ENCODE data around the gene SMYD5.

The SMYD5 gene

GRCh38 chr2:73235315-73236028, 21.4 kb downstream of the SMYD5 start:
- H3K9me3 ChIP-seq (ENCODE audit: low read length): no peaks in the 10 kb centered on the region
- peak overlapping the region; percentile 66 for H3K4me3 ChIP-seq (ENCODE audit: low read length)
- peaks cover 30% of the 10 kb centered on the region for H3K4me1 ChIP-seq (ENCODE audit: insufficient read depth, low read length)
- no peak overlapping the region for H2AFZ ChIP-seq (ENCODE audit: low read depth, low read length)
- no peaks in the 10 kb centered on the region for H3K27me3 ChIP-seq (ENCODE audit: insufficient read depth, low read length)
- peaks cover 29% of the 10 kb centered on the region for H3K36me3 ChIP-seq (ENCODE audit: insufficient read depth, low read length)

- Histone ChIP-seq H3K9me3 (ENCODE audit: low read length) (no peaks in the 10 kb centered on the region), H3K4me3 (ENCODE audit: low read length) (no peak overlapping the region), H3K27me3 (ENCODE audit: insufficient read depth, low read length) (no peaks in the 10 kb centered on the region), H2AFZ (ENCODE audit: low read depth, low read length) (no peak overlapping the region), H3K4me1 (ENCODE audit: insufficient read depth, low read length) (peaks cover 30% of the 10 kb centered on the region), H3K36me3 (ENCODE audit: insufficient read depth, low read length) (peaks cover 42% of the 10 kb centered on the region)
Measured at GRCh38 chr2:73237168-73237567, 23.1 kb downstream of the SMYD5 start.

- Histone ChIP-seq H3K9me3 (ENCODE audit: low read length) (no peaks in the 10 kb centered on the region), H2AFZ (ENCODE audit: low read depth, low read length) (no peak overlapping the region), H3K36me3 (ENCODE audit: insufficient read depth, low read length) (peaks cover 50% of the 10 kb centered on the region), H3K4me3 (ENCODE audit: low read length) (no peak overlapping the region), H3K4me1 (ENCODE audit: insufficient read depth, low read length) (peaks cover 25% of the 10 kb centered on the region), H3K27me3 (ENCODE audit: insufficient read depth, low read length) (no peaks in the 10 kb centered on the region)
Measured at GRCh38 chr2:73238149-73238548, 24.1 kb downstream of the SMYD5 start.

- no peaks in the 10 kb centered on the region for H3K27me3 ChIP-seq (ENCODE audit: insufficient read depth, low read length)
- H3K36me3 ChIP-seq (ENCODE audit: insufficient read depth, low read length): peaks cover 57% of the 10 kb centered on the region
- H3K9me3 ChIP-seq (ENCODE audit: low read length): no peaks in the 10 kb centered on the region
- no peak overlapping the region for H3K4me3 ChIP-seq (ENCODE audit: low read length)
- no peak overlapping the region for H2AFZ ChIP-seq (ENCODE audit: low read depth, low read length)
- H3K4me1 ChIP-seq (ENCODE audit: insufficient read depth, low read length): peaks cover 25% of the 10 kb centered on the region
Measured at GRCh38 chr2:73238976-73239375, 24.9 kb downstream of the SMYD5 start.

- Histone ChIP-seq H3K27me3 (ENCODE audit: insufficient read depth, low read length) (no peaks in the 10 kb centered on the region), H2AFZ (ENCODE audit: low read depth, low read length) (no peak overlapping the region), H3K36me3 (ENCODE audit: insufficient read depth, low read length) (peaks cover 65% of the 10 kb centered on the region), H3K9me3 (ENCODE audit: low read length) (no peaks in the 10 kb centered on the region), H3K4me1 (ENCODE audit: insufficient read depth, low read length) (peaks cover 25% of the 10 kb centered on the region), H3K4me3 (ENCODE audit: low read length) (no peak overlapping the region)
Measured at GRCh38 chr2:73239776-73240175, 25.7 kb downstream of the SMYD5 start.

GRCh38 chr2:73243884-73244570, 30.0 kb downstream of the SMYD5 start:
- peaks cover 92% of the 10 kb centered on the region for H3K36me3 ChIP-seq (ENCODE audit: insufficient read depth, low read length)
- no peaks in the 10 kb centered on the region for H3K27me3 ChIP-seq (ENCODE audit: insufficient read depth, low read length)
- no peaks in the 10 kb centered on the region for H3K9me3 ChIP-seq (ENCODE audit: low read length)
- H3K4me3 ChIP-seq (ENCODE audit: low read length): no peak overlapping the region
- H2AFZ ChIP-seq (ENCODE audit: low read depth, low read length): no peak overlapping the region
- H3K4me1 ChIP-seq (ENCODE audit: insufficient read depth, low read length): peaks cover under 1% of the 10 kb centered on the region

GRCh38 chr2:73244580-73244979, 30.5 kb downstream of the SMYD5 start:
- H3K4me3 ChIP-seq (ENCODE audit: low read length): no peak overlapping the region
- H2AFZ ChIP-seq (ENCODE audit: low read depth, low read length): no peak overlapping the region
- no peaks in the 10 kb centered on the region for H3K4me1 ChIP-seq (ENCODE audit: insufficient read depth, low read length)
- H3K36me3 ChIP-seq (ENCODE audit: insufficient read depth, low read length): peaks cover 91% of the 10 kb centered on the region
- no peaks in the 10 kb centered on the region for H3K27me3 ChIP-seq (ENCODE audit: insufficient read depth, low read length)
- no peaks in the 10 kb centered on the region for H3K9me3 ChIP-seq (ENCODE audit: low read length)

- no peak overlapping the region for H3K4me3 ChIP-seq (ENCODE audit: low read length)
- no peaks in the 10 kb centered on the region for H3K4me1 ChIP-seq (ENCODE audit: insufficient read depth, low read length)
- H3K36me3 ChIP-seq (ENCODE audit: insufficient read depth, low read length): peaks cover 93% of the 10 kb centered on the region
- H3K9me3 ChIP-seq (ENCODE audit: low read length): no peaks in the 10 kb centered on the region
- no peaks in the 10 kb centered on the region for H3K27me3 ChIP-seq (ENCODE audit: insufficient read depth, low read length)
- no peak overlapping the region for H2AFZ ChIP-seq (ENCODE audit: low read depth, low read length)
Measured at GRCh38 chr2:73246850-73247249, 32.8 kb downstream of the SMYD5 start.

- no peaks in the 10 kb centered on the region for H3K27me3 ChIP-seq (ENCODE audit: insufficient read depth, low read length)
- H2AFZ ChIP-seq (ENCODE audit: low read depth, low read length): no peak overlapping the region
- H3K9me3 ChIP-seq (ENCODE audit: low read length): no peaks in the 10 kb centered on the region
- no peak overlapping the region for H3K4me3 ChIP-seq (ENCODE audit: low read length)
- H3K4me1 ChIP-seq (ENCODE audit: insufficient read depth, low read length): no peaks in the 10 kb centered on the region
- peaks cover 93% of the 10 kb centered on the region for H3K36me3 ChIP-seq (ENCODE audit: insufficient read depth, low read length)
Measured at GRCh38 chr2:73249636-73250035, 35.6 kb downstream of the SMYD5 start.

- H3K36me3 ChIP-seq (ENCODE audit: insufficient read depth, low read length): peaks cover 85% of the 10 kb centered on the region
- H2AFZ ChIP-seq (ENCODE audit: low read depth, low read length): no peak overlapping the region
- H3K4me3 ChIP-seq (ENCODE audit: low read length): no peak overlapping the region
- no peaks in the 10 kb centered on the region for H3K9me3 ChIP-seq (ENCODE audit: low read length)
- no peaks in the 10 kb centered on the region for H3K4me1 ChIP-seq (ENCODE audit: insufficient read depth, low read length)
- no peaks in the 10 kb centered on the region for H3K27me3 ChIP-seq (ENCODE audit: insufficient read depth, low read length)
Measured at GRCh38 chr2:73250872-73251846, 37.1 kb downstream of the SMYD5 start.

GRCh38 chr2:73252238-73253027, 38.4 kb downstream of the SMYD5 start:
- Histone ChIP-seq H3K27me3 (ENCODE audit: insufficient read depth, low read length) (no peaks in the 10 kb centered on the region), H3K9me3 (ENCODE audit: low read length) (no peaks in the 10 kb centered on the region), H3K4me3 (ENCODE audit: low read length) (no peak overlapping the region), H2AFZ (ENCODE audit: low read depth, low read length) (no peak overlapping the region), H3K4me1 (ENCODE audit: insufficient read depth, low read length) (no peaks in the 10 kb centered on the region), H3K36me3 (ENCODE audit: insufficient read depth, low read length) (peaks cover 72% of the 10 kb centered on the region)

GRCh38 chr2:73253400-73253799, 39.4 kb downstream of the SMYD5 start:
- Histone ChIP-seq H3K9me3 (ENCODE audit: low read length) (no peaks in the 10 kb centered on the region), H2AFZ (ENCODE audit: low read depth, low read length) (no peak overlapping the region), H3K4me1 (ENCODE audit: insufficient read depth, low read length) (no peaks in the 10 kb centered on the region), H3K4me3 (ENCODE audit: low read length) (no peak overlapping the region), H3K27me3 (ENCODE audit: insufficient read depth, low read length) (no peaks in the 10 kb centered on the region), H3K36me3 (ENCODE audit: insufficient read depth, low read length) (peaks cover 64% of the 10 kb centered on the region)
